Natural killer cell (primary cell): Measurements from ENCODE around the gene CATSPERZ. TPM values are rescaled to one million over a fixed set of nuclear protein-coding genes. Genes with fewer than 3 reads are reported as not detected.

Experiments used
- ATAC-seq, 3 donors: fragments of 150-1000 bp in 2 of 3; fragments of 200-7000 bp in 1 of 3; cut with Tn5 transposase; 1 replicate in 1 of 3; 2 replicates in 2 of 3; pipeline ENCODE4 v1.10.0; 2021; ENCODE audit warnings: mild to moderate bottlenecking in 2 of 3, moderate library complexity in 2 of 3
- DNase-seq, 2 donors: peaks; one replicate each; pipeline versions ENCODE4 v3.0.0 to v3.0.0-alpha.2; 2013 to 2021; ENCODE audit warnings: mixed read lengths in 1 of 2
- H3K27ac ChIP-seq: one replicate; pipeline ENCODE4 v1.5.1; 2013; ENCODE audit warnings: mild to moderate bottlenecking, low read length
- H3K27me3 ChIP-seq: one replicate; pipeline ENCODE4 v1.6.1; 2013; ENCODE audit warnings: low read length; ENCODE audit not compliant: control insufficient read depth, insufficient read depth
- H3K36me3 ChIP-seq: one replicate; pipeline ENCODE4 v1.6.1; 2013; ENCODE audit warnings: low read length; ENCODE audit not compliant: control insufficient read depth, insufficient read depth
- H3K4me1 ChIP-seq: one replicate; pipeline ENCODE4 v1.6.1; 2013; ENCODE audit warnings: low read length; ENCODE audit not compliant: control insufficient read depth, insufficient read depth
- H3K4me3 ChIP-seq: one replicate; pipeline ENCODE4 v1.5.1; 2013; ENCODE audit warnings: low read length
- H3K9me3 ChIP-seq: one replicate; pipeline ENCODE4 v1.6.1; 2013; ENCODE audit warnings: low read length; ENCODE audit not compliant: control insufficient read depth, insufficient read depth
- H3K27ac Mint-ChIP-seq, 2 donors: one replicate each; pipeline ENCODE4 v1.8.0; 2022; ENCODE audit warnings: mild to moderate bottlenecking in 2 of 2, mixed read lengths in 2 of 2, moderate library complexity in 1 of 2
- H3K27me3 Mint-ChIP-seq, 2 donors: one replicate each; pipeline ENCODE4 v1.8.0; 2022; ENCODE audit warnings: low read depth in 2 of 2, mixed read lengths in 2 of 2
- H3K36me3 Mint-ChIP-seq: one replicate; pipeline ENCODE4 v1.8.0; 2022; ENCODE audit warnings: mixed read lengths
- H3K4me1 Mint-ChIP-seq, 2 donors: one replicate each; pipeline ENCODE4 v1.8.0; 2022; ENCODE audit warnings: mixed read lengths in 2 of 2
- H3K4me3 Mint-ChIP-seq: one replicate; pipeline ENCODE4 v1.8.0; 2022; ENCODE audit warnings: mild to moderate bottlenecking, moderate library complexity, mixed read lengths
- H3K9me3 Mint-ChIP-seq, 2 donors: one replicate each; pipeline ENCODE4 v1.8.0; 2022; ENCODE audit warnings: mixed read lengths in 2 of 2
- WGBS: methylation state at CpG from one replicate; pipeline ENCODE4 v1.1.7; 2013; ENCODE audit warnings: missing lambda C conversion rate; ENCODE audit not compliant: insufficient coverage; 5-methylcytosine and 5-hydroxymethylcytosine counted together
- intact Hi-C: fragments of 100-400 bp; cut with micrococcal nuclease; formaldehyde crosslinking; loops from one replicate; pipeline ENCODE4 v1.14.2; 2022
- total RNA-seq, 4 donors: library from RNA; stranded (reverse); fragments of 120-200 nt in 1 of 4; gene quantifications; one replicate each; pipeline versions ENCODE4 v1.2.3 to v1.2.4, GENCODE V29; 2013 to 2022
- TF ChIP-seq, protein P1 (sequence below): fragments of 200-600 bp; IDR thresholded peaks from one replicate; pipeline ENCODE4 v1.8.0; 2022; ENCODE audit warnings: antibody characterized with exemption

Gene CATSPERZ
- total RNA-seq, 3 donors from 2014 or later (not counting 1 experiment from before 2014, with no cell fraction given), result 0.80 to 0.90 TPM; not detected in 1

DNA sequence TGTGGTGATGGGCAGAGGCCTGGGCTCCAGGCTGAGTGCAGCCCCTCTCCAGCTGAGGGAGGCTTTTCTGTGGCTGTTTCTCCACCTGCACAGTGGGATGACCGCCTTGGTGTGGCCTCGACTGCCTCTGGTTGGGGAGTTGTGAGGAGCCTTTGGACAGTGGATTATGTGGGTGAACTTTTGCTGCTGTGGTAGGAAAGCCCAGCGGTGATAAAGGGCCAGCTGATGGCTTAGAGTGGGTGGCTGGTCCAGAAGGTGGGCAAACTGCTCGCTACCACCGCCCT, 3.8 kb downstream of the CATSPERZ start:
- no peaks in the 10 kb centered on the region for H3K9me3 ChIP-seq
- Mint-ChIP-seq H3K27ac (peak overlapping the region; percentile 91 to 97), H3K4me1 (peaks cover 21 to 37% of the 10 kb centered on the region in 2 donors), H3K27me3 (peaks cover 6 to 17% of the 10 kb centered on the region in 2 donors), H3K4me3 (peak overlapping the region; percentile 93), H3K9me3 (no peaks in the 10 kb centered on the region), H3K36me3 (no peaks in the 10 kb centered on the region)
- no peak for ATAC-seq
- H3K27ac ChIP-seq, result peak overlapping the region; percentile 88
- no peak for DNase-seq
- H3K36me3 ChIP-seq, result no peaks in the 10 kb centered on the region
- 39% methylated on average over 4 of the region's 5 CpGs for WGBS
- peaks cover 21% of the 10 kb centered on the region for H3K27me3 ChIP-seq
- TF ChIP-seq, protein P1, sequence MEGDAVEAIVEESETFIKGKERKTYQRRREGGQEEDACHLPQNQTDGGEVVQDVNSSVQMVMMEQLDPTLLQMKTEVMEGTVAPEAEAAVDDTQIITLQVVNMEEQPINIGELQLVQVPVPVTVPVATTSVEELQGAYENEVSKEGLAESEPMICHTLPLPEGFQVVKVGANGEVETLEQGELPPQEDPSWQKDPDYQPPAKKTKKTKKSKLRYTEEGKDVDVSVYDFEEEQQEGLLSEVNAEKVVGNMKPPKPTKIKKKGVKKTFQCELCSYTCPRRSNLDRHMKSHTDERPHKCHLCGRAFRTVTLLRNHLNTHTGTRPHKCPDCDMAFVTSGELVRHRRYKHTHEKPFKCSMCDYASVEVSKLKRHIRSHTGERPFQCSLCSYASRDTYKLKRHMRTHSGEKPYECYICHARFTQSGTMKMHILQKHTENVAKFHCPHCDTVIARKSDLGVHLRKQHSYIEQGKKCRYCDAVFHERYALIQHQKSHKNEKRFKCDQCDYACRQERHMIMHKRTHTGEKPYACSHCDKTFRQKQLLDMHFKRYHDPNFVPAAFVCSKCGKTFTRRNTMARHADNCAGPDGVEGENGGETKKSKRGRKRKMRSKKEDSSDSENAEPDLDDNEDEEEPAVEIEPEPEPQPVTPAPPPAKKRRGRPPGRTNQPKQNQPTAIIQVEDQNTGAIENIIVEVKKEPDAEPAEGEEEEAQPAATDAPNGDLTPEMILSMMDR, result no peak
- intact Hi-C loops, result loop anchor here (1.0 to 5.0 kb wide), 5 partner anchors 19 to 117 kb away; partner anchors contain the start of genes GPR137, RPS6KA4 and STIP1
- H3K4me1 ChIP-seq, result peaks cover 56% of the 10 kb centered on the region
- peak overlapping the region; percentile 68 for H3K4me3 ChIP-seq

DNA sequence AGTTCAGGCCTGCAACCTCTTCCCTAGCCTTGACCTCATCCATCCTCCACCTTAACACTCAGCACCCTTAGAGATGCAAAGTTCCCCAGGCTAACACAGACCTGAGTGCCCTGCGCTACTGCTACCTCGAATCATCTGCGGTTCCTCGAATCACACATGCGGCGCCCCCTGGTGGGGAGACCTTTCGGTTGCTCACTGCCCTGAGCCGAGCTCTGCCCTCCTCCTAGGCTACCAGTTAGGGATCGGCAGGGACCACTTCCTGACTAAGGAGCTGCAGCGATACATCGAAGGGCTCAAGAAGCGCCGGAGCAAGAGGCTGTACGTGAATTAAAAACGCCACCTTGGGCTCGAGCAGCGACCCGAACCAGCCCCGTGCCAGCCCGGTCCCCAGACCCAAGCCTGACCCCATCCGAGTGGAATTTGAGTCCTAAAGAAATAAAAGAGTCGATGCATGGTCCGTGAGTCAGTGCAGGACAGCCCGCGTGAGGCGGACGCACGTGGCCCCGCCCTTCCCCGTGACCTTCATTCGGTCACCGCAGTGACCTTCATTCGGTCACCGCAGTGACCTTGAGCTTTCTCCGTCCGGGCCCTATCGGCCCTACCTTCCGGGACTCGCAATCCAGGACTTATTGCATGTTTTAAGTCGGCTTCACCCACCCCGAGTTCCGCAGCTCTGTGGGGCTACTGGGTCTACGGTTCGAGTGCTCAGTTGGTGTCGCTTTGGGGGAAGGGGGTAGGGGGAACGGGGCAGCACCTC, 4.3 kb downstream of the CATSPERZ start:
- H3K36me3 Mint-ChIP-seq, result no peaks in the 10 kb centered on the region
- under 1% methylated on average over 46 of the region's 46 CpGs for WGBS
- peak overlapping the region; percentile 93 for H3K4me3 Mint-ChIP-seq
- Histone ChIP-seq H3K9me3 (no peaks in the 10 kb centered on the region), H3K4me1 (peaks cover 54% of the 10 kb centered on the region), H3K27ac (peak overlapping the region; percentile 88), H3K27me3 (peaks cover 19% of the 10 kb centered on the region), H3K4me3 (peak overlapping the region; percentile 68), H3K36me3 (no peaks in the 10 kb centered on the region)
- peak overlapping the region; percentile 91 to 97 for H3K27ac Mint-ChIP-seq
- peak; percentile 33 to 47 (median 34) for ATAC-seq
- peaks cover 21 to 37% of the 10 kb centered on the region in 2 donors for H3K4me1 Mint-ChIP-seq
- H3K9me3 Mint-ChIP-seq, result no peaks in the 10 kb centered on the region
- TF ChIP-seq, protein P1, result peak; percentile 83
- peak; percentile 93 to 96 for DNase-seq
- intact Hi-C loops, result loop anchor here (1.0 to 5.0 kb wide), 8 partner anchors 13 to 117 kb away; partner anchors contain the start of genes CCDC88B, FKBP2, GPR137 and RPS6KA4
- H3K27me3 Mint-ChIP-seq, result peaks cover 6 to 17% of the 10 kb centered on the region in 2 donors

DNA sequence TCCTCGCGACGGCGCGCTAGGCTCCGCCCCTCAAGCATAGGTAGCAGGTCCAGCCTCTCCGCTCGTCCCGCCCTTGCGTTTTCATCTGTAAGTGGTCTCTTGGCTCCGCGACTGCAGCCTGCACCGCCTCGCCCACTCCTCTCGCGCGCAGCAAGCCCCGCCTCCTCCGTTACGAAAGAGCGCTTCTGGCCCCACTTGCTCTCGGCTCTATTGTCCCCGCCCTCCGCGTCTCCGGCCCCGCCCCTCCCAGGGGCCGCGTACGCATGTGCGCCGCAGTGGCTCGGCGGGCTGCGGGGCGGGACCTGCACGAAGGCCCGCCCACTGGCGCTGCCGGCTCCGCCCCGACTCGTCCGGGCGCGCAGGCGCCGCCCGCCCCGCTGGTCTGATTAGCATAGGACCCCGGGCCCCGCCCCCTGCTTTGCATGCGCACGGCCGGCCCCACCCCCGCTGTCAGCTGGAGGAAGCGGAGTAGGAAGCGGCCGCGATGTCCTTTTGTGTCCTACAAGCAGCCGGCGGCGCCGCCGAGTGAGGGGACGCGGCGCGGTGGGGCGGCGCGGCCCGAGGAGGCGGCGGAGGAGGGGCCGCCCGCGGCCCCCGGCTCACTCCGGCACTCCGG, 5.0 kb downstream of the CATSPERZ start, which contains the start of gene ESRRA:
ESRRA (plus strand) TSS at position 450 of the 616 bp plus-strand sequence. CDS start 1,656 bp downstream, outside the sequence.
- Mint-ChIP-seq H3K4me3 (peak within 1 kb of the TSS; percentile 96), H3K4me1 (peaks cover 21 to 32% of the 10 kb centered on the region in 2 donors), H3K27me3 (peaks cover 6 to 12% of the 10 kb centered on the region in 2 donors), H3K36me3 (no peaks in the 10 kb centered on the region), H3K9me3 (no peaks in the 10 kb centered on the region), H3K27ac (peak within 1 kb of the TSS; percentile 91 to 97)
- Histone ChIP-seq H3K27ac (peak within 1 kb of the TSS; percentile 88), H3K4me1 (peaks cover 47% of the 10 kb centered on the region), H3K9me3 (no peaks in the 10 kb centered on the region), H3K4me3 (peak within 1 kb of the TSS; percentile 70), H3K36me3 (no peaks in the 10 kb centered on the region), H3K27me3 (peaks cover 13% of the 10 kb centered on the region)
- TF ChIP-seq, protein P1, result no peak
- ATAC-seq, result peak; percentile 74 to 89 (median 74)
- WGBS, result under 1% methylated on average over 81 of the region's 81 CpGs
- intact Hi-C loops, result loop anchor here (1.0 to 5.0 kb wide), 5 partner anchors 12 to 64 kb away; partner anchors contain the start of genes CCDC88B, FKBP2, RPS6KA4 and TRMT112
- DNase-seq, result peak; percentile 99
